ENCODE measurements around the gene ITGAL. TPM values are rescaled to one million over a fixed set of nuclear protein-coding genes. Genes with fewer than 3 reads are reported as not detected.

The ITGAL gene
- total and polyA plus RNA-seq, 2 of the 13 experiments (the other 11 are each of a cell fraction or from before 2014, with no cell fraction given) = 0.86 to 1.2 TPM

DNA sequence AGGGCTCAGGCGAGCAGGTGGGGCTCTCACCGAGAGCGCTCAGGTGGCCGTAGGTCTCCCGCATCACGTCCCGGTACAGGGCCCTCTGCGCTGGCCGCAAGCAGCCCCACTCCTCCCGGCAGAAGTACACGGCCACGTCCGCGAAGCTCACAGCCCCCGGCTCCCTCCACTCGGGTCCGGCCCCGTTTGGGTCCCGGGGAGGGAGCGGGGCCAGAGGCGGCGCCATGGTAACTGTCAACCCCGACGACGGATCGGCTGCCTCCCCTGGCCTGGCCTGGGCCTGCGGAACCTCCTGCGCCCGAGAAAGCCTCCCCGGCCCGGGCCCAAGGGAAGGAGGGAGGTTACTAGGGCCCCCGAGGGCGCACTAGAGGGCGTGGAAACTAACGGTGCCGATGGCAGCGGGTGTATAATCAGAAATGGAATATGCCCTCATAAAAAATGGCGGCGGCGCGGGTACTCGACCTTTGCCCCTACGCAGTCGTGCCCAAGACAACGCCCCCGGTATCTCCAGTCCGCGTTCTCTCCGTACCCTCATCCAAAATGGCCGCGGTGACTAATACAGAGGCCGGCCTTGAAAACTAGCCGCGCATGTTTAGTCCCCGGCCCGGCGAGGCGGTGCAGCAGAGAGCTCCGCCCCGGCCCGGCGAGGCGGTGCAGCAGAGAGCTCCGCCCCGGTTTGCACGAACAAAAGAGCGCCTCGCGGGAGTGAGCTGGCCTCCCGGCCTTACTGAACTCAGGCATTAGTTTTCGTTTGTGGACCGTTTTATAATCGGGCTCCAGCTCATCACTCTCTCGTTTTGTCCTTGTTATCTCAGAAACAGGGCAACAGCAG is 85.6 kb downstream of the ITGAL start, which contains the start of gene ZNF764 (continued):
- TF ChIP-seq, protein P1, sequence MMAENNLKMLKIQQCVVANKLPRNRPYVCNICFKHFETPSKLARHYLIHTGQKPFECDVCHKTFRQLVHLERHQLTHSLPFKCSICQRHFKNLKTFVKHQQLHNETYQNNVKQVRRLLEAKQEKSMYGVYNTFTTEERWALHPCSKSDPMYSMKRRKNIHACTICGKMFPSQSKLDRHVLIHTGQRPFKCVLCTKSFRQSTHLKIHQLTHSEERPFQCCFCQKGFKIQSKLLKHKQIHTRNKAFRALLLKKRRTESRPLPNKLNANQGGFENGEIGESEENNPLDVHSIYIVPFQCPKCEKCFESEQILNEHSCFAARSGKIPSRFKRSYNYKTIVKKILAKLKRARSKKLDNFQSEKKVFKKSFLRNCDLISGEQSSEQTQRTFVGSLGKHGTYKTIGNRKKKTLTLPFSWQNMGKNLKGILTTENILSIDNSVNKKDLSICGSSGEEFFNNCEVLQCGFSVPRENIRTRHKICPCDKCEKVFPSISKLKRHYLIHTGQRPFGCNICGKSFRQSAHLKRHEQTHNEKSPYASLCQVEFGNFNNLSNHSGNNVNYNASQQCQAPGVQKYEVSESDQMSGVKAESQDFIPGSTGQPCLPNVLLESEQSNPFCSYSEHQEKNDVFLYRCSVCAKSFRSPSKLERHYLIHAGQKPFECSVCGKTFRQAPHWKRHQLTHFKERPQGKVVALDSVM (CRISPR knock-in tag; IDR thresholded peaks at IDR 0.05) = peak; percentile 84
- peak; percentile 93 for TF ChIP-seq SP5 (CRISPR knock-in tag; IDR thresholded peaks at IDR 0.05; ENCODE audit: borderline replicate concordance, low read depth)
- peak; percentile 16; the same call in 1 of the 2 replicates for TF ChIP-seq SNAPC2 (CRISPR knock-in tag; IDR thresholded peaks at IDR 0.05)
- TF ChIP-seq KDM1A (CRISPR knock-in tag; IDR thresholded peaks at IDR 0.05) = no peak
- peak; percentile 81; the same call in 1 of the 2 replicates for TF ChIP-seq ZC3H13 (CRISPR knock-in tag; IDR thresholded peaks at IDR 0.05)
- TF ChIP-seq GPN1 (CRISPR knock-in tag; IDR thresholded peaks at IDR 0.05; ENCODE audit: borderline replicate concordance) = no peak
- TF ChIP-seq ZNF501 (CRISPR knock-in tag; IDR thresholded peaks at IDR 0.05) = peak; percentile 99
- TF ChIP-seq GABPB1 (CRISPR knock-in tag; IDR thresholded peaks at IDR 0.05) = peak; percentile 90
- TF ChIP-seq ZMAT5 (CRISPR knock-in tag; IDR thresholded peaks at IDR 0.05; ENCODE audit: borderline replicate concordance, low read depth) = no peak
- TF ChIP-seq FOXO4 (CRISPR knock-in tag; conservative IDR thresholded peaks at IDR 0.05) = peak; percentile 99
- no peak for TF ChIP-seq TSC22D2 (CRISPR knock-in tag; IDR thresholded peaks at IDR 0.05; ENCODE audit: borderline replicate concordance)
- peak; percentile 29 for TF ChIP-seq ZIK1 (CRISPR knock-in tag; IDR thresholded peaks at IDR 0.05; ENCODE audit: borderline replicate concordance, low read depth)
- TF ChIP-seq, protein P2, sequence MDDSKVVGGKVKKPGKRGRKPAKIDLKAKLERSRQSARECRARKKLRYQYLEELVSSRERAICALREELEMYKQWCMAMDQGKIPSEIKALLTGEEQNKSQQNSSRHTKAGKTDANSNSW (CRISPR knock-in tag; IDR thresholded peaks at IDR 0.05; ENCODE audit: borderline replicate concordance) = no peak; the same call in 1 of the 2 replicates
- peak; percentile 60 for TF ChIP-seq HDAC1 (CRISPR knock-in tag; IDR thresholded peaks at IDR 0.05)
- no peak; the same call in 1 of the 2 replicates for TF ChIP-seq ZNF614 (CRISPR knock-in tag; IDR thresholded peaks at IDR 0.05; ENCODE audit: borderline replicate concordance)
- TF ChIP-seq MAX (IDR thresholded peaks at IDR 0.05) = peak; percentile 72
- no peak for TF ChIP-seq HOXA7 (CRISPR knock-in tag; IDR thresholded peaks at IDR 0.05)
- TF ChIP-seq EZH2 (conservative IDR thresholded peaks at IDR 0.05; ENCODE audit: low read depth, low read length) = no peak
- TF ChIP-seq, protein P3, sequence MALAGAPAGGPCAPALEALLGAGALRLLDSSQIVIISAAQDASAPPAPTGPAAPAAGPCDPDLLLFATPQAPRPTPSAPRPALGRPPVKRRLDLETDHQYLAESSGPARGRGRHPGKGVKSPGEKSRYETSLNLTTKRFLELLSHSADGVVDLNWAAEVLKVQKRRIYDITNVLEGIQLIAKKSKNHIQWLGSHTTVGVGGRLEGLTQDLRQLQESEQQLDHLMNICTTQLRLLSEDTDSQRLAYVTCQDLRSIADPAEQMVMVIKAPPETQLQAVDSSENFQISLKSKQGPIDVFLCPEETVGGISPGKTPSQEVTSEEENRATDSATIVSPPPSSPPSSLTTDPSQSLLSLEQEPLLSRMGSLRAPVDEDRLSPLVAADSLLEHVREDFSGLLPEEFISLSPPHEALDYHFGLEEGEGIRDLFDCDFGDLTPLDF (CRISPR knock-in tag; IDR thresholded peaks at IDR 0.05) = peak; percentile 68; the same call in 1 of the 2 replicates
- TF ChIP-seq FIP1L1 (IDR thresholded peaks at IDR 0.05; ENCODE audit: borderline replicate concordance, insufficient read depth, low read depth, low read length) = no peak
